Measurements from ENCODE around the gene CRMP1.

CRMP1 gene

DNA sequence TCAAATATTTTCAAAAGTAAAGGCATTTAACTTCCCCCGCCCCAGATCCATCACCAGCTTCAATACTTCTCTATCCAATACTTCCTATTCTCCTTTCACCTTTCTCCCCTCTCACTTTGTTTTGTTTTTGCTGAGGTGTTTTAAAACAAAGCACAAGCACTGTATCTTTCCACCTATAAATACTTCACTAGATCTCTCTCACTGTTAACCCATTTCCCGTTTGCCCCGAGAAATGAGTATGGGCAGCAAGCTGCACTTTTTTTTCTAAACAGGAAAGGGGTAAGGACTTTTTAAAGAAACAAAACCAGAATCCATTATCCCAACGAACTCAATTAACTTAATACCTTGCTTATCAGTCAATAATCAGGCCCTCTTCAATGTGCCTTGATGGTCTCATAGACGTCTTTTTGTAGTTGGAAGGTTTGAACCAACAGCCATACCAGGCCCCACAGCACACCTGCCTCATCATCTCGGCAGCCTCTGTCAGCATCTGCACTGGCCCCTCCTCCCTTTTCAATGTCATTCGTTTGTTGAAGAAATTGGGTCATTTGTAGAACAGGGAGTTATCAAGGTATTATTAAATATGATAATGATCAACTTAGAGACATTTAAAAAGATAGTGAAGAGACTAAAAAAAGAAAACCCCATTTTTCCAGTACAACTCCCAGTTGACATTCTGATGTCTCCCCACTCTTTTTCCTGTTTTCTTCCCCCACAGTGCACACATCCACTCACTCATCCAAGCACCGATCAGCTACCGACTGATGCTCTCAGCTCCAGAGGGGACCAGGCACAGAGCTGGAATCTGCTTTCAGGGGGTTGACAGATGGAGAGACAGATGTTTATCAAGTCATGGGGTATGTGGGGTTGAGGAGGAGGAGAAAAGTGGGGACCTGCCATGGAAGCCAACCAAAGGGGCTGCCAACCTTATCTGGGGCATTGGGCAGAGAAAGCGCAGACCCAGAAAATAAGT, 25.8 kb downstream of the CRMP1 start:
- Histone ChIP-seq H2BK12ac (ENCODE audit: low read length in 2 of 2) (no peak overlapping the region), H3K23ac (ENCODE audit: low read length in 2 of 2) (no peak overlapping the region), H2AK5ac (ENCODE audit: low read length, severe bottlenecking) (no peak overlapping the region), H4K8ac (ENCODE audit: low read length) (no peak overlapping the region), H2BK120ac (ENCODE audit: low read depth, low read length) (no peak overlapping the region), H3K4ac (ENCODE audit: low read depth in 1 of 2, low read length in 2 of 2) (no peak overlapping the region), H3K27ac (ENCODE audit: low read length, poor library complexity, severe bottlenecking) (no peak overlapping the region), H2BK15ac (ENCODE audit: low read depth, poor library complexity, severe bottlenecking) (no peak overlapping the region), H3K79me1 (replicated peaks; ENCODE audit: low read length, poor library complexity, severe bottlenecking) (no peaks in the 10 kb centered on the region), H3K4me2 (ENCODE audit: low read length, poor library complexity, severe bottlenecking) (no peak overlapping the region), H3K18ac (ENCODE audit: low read depth in 1 of 2, low read length in 2 of 2) (no peak overlapping the region), H3K9ac (ENCODE audit: low read length) (no peak overlapping the region), H4K91ac (ENCODE audit: low read length) (no peak overlapping the region), H2BK5ac (ENCODE audit: low read depth, low read length, poor library complexity, severe bottlenecking) (no peak overlapping the region), H3K4me1 (ENCODE audit: control insufficient read depth, insufficient read depth, low read depth, low read length) (peaks cover 6% of the 10 kb centered on the region), H3K36me3 (ENCODE audit: control insufficient read depth in 1 of 2, insufficient read depth in 2 of 2, low read depth in 1 of 2, low read length in 2 of 2) (no peaks in the 10 kb centered on the region), H3K14ac (ENCODE audit: low read length in 2 of 2) (no peak overlapping the region), H2AFZ (ENCODE audit: low read depth, low read length) (no peak overlapping the region), H3K27me3 (ENCODE audit: control insufficient read depth in 1 of 2, insufficient read depth in 1 of 2, low read length in 2 of 2) (peaks cover 28 to 53% of the 10 kb centered on the region in 2 experiments), H3K9me3 (ENCODE audit: control insufficient read depth, low read length) (no peaks in the 10 kb centered on the region), H3K4me3 (ENCODE audit: insufficient read depth in 1 of 2, low read depth in 1 of 2, low read length in 2 of 2) (no peak overlapping the region)
- DNase-seq: no peak
- 94% methylated on average over 5 of the region's 10 CpGs for WGBS

DNA sequence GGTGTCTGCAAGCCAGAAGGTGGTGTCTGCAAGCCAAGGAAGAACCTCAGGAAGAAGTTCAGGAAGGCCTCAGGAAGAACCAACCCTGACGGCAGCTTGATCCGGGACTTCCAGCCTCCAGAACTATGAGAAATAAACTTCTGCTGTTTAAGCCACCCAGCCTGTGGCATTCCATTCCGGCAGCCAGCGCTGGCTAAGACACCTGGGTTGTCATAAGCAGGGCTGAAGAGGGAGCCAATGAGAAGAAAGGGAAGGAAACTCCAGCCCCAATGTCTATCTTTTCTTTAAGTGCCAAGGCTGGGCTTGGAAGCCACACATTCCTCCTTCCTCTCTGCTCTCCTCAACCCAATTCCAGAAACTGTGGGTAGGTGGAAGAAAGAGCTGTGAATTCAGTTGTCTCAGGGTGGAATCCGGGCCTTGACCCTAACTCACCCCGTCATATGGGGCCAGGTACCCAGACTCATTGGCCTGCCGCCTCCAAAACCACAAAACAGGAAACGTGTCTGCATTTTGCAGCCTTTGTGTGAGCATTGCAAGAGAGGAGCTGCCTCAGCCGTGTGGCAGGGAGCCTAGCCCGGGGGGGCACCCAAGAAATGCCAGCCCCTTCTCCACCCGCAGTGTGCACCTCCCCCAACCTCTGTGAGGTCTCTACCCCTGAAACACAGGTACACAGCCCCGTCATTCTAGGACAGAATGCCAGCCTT, 26.8 kb downstream of the CRMP1 start:
- no peaks in the 10 kb centered on the region for H3K79me1 ChIP-seq (replicated peaks; ENCODE audit: low read length, poor library complexity, severe bottlenecking)

GRCh38 chr4:5863461-5864113, 29.3 kb downstream of the CRMP1 start:
- Histone ChIP-seq H3K23ac (ENCODE audit: low read length in 2 of 2) (peak overlapping the region in 1 of 2 experiments; percentile 14), H3K14ac (ENCODE audit: low read length in 2 of 2) (no peak overlapping the region), H4K91ac (ENCODE audit: low read length) (peak overlapping the region; percentile 18), H3K4me3 (ENCODE audit: insufficient read depth in 1 of 2, low read depth in 1 of 2, low read length in 2 of 2) (no peak overlapping the region), H3K36me3 (ENCODE audit: control insufficient read depth in 1 of 2, insufficient read depth in 2 of 2, low read depth in 1 of 2, low read length in 2 of 2) (no peaks in the 10 kb centered on the region), H3K18ac (ENCODE audit: low read depth in 1 of 2, low read length in 2 of 2) (no peak overlapping the region), H2BK15ac (ENCODE audit: low read depth, poor library complexity, severe bottlenecking) (no peak overlapping the region), H3K27ac (ENCODE audit: low read length, poor library complexity, severe bottlenecking) (no peak overlapping the region), H2BK120ac (ENCODE audit: low read depth, low read length) (no peak overlapping the region), H3K79me1 (replicated peaks; ENCODE audit: low read length, poor library complexity, severe bottlenecking) (no peaks in the 10 kb centered on the region), H3K4me2 (ENCODE audit: low read length, poor library complexity, severe bottlenecking) (no peak overlapping the region), H3K27me3 (ENCODE audit: control insufficient read depth in 1 of 2, insufficient read depth in 1 of 2, low read length in 2 of 2) (peaks cover 38 to 62% of the 10 kb centered on the region in 2 experiments), H2BK5ac (ENCODE audit: low read depth, low read length, poor library complexity, severe bottlenecking) (no peak overlapping the region), H2BK12ac (ENCODE audit: low read length in 2 of 2) (no peak overlapping the region), H2AK5ac (ENCODE audit: low read length, severe bottlenecking) (no peak overlapping the region), H3K4ac (ENCODE audit: low read depth in 1 of 2, low read length in 2 of 2) (no peak overlapping the region), H3K9ac (ENCODE audit: low read length) (no peak overlapping the region), H4K8ac (ENCODE audit: low read length) (no peak overlapping the region), H3K9me3 (ENCODE audit: control insufficient read depth, low read length) (peaks cover under 1% of the 10 kb centered on the region), H2AFZ (ENCODE audit: low read depth, low read length) (no peak overlapping the region), H3K4me1 (ENCODE audit: control insufficient read depth, insufficient read depth, low read depth, low read length) (peaks cover 6% of the 10 kb centered on the region)
- DNase-seq: peak; percentile 75
- WGBS: 52% methylated on average over 14 of the region's 15 CpGs

More for the DNA sequence above, 26.8 kb downstream of the CRMP1 start:
- no peak overlapping the region for H3K23ac ChIP-seq (ENCODE audit: low read length in 2 of 2)
- no peak overlapping the region for H2BK12ac ChIP-seq (ENCODE audit: low read length in 2 of 2)
- no peak overlapping the region for H4K91ac ChIP-seq (ENCODE audit: low read length)
- H3K27me3 ChIP-seq (ENCODE audit: control insufficient read depth in 1 of 2, insufficient read depth in 1 of 2, low read length in 2 of 2): peaks cover 32 to 62% of the 10 kb centered on the region in 2 experiments
- H3K9ac ChIP-seq (ENCODE audit: low read length): no peak overlapping the region
- WGBS: 79% methylated on average over 12 of the region's 12 CpGs
- no peak overlapping the region for H3K27ac ChIP-seq (ENCODE audit: low read length, poor library complexity, severe bottlenecking)
- H3K36me3 ChIP-seq (ENCODE audit: control insufficient read depth in 1 of 2, insufficient read depth in 2 of 2, low read depth in 1 of 2, low read length in 2 of 2): no peaks in the 10 kb centered on the region
- H3K9me3 ChIP-seq (ENCODE audit: control insufficient read depth, low read length): no peaks in the 10 kb centered on the region
- no peak overlapping the region for H4K8ac ChIP-seq (ENCODE audit: low read length)
- no peak overlapping the region for H3K4me2 ChIP-seq (ENCODE audit: low read length, poor library complexity, severe bottlenecking)
- H2BK120ac ChIP-seq (ENCODE audit: low read depth, low read length): no peak overlapping the region
- no peak overlapping the region for H3K4ac ChIP-seq (ENCODE audit: low read depth in 1 of 2, low read length in 2 of 2)
- H3K14ac ChIP-seq (ENCODE audit: low read length in 2 of 2): peak overlapping the region in 1 of 2 experiments; percentile 24
- no peak overlapping the region for H2BK15ac ChIP-seq (ENCODE audit: low read depth, poor library complexity, severe bottlenecking)
- H2AFZ ChIP-seq (ENCODE audit: low read depth, low read length): no peak overlapping the region
- no peak overlapping the region for H3K4me3 ChIP-seq (ENCODE audit: insufficient read depth in 1 of 2, low read depth in 1 of 2, low read length in 2 of 2)
- no peak for DNase-seq
- no peak overlapping the region for H3K18ac ChIP-seq (ENCODE audit: low read depth in 1 of 2, low read length in 2 of 2)
- H3K4me1 ChIP-seq (ENCODE audit: control insufficient read depth, insufficient read depth, low read depth, low read length): peaks cover 6% of the 10 kb centered on the region
- no peak overlapping the region for H2AK5ac ChIP-seq (ENCODE audit: low read length, severe bottlenecking)
- no peak overlapping the region for H2BK5ac ChIP-seq (ENCODE audit: low read depth, low read length, poor library complexity, severe bottlenecking)

Data from mesenchymal stem cell (in vitro differentiated cells and primary cell).